HepG2 (cell line): ENCODE results near the gene TBL2. TPM values are rescaled to one million over a fixed set of nuclear protein-coding genes. Genes with fewer than 3 reads are reported as not detected.

Experiments used
- CAMTA2 ChIP-seq: sonication (generic); formaldehyde crosslinking; IDR thresholded peaks from 2 replicates; pipeline ENCODE4 v1.4.0; 2020; ENCODE audit warnings: mild to moderate bottlenecking, missing genetic modification reagents, borderline replicate concordance
- DMAP1 ChIP-seq: IDR thresholded peaks from 2 replicates; pipeline ENCODE4 v1.6.1; 2016
- MED1 ChIP-seq: sonication (generic); formaldehyde crosslinking; IDR thresholded peaks from 2 replicates; pipeline ENCODE4 v1.4.0; 2020; ENCODE audit warnings: missing genetic modification reagents
- PHB2 ChIP-seq: fragments of 450-650 bp; IDR thresholded peaks from 2 replicates; pipeline ENCODE4 v1.6.1; 2018; ENCODE audit not compliant: partially characterized antibody
- PITX1 ChIP-seq: sonication (generic); formaldehyde crosslinking; IDR thresholded peaks from 2 replicates; pipeline ENCODE4 v1.5.1; 2020; ENCODE audit warnings: mild to moderate bottlenecking, missing genetic modification reagents
- POLR2AphosphoS2 ChIP-seq: IDR thresholded peaks from 2 replicates; pipeline ENCODE4 v1.6.1; 2011; ENCODE audit warnings: low read depth, low read length, improper control_type of control experiment
- SP4 ChIP-seq: sonication (generic); formaldehyde crosslinking; IDR thresholded peaks from 2 replicates; pipeline ENCODE4 v1.8.1; 2023; ENCODE audit warnings: mild to moderate bottlenecking, missing genetic modification reagents
- SRF ChIP-seq: IDR thresholded peaks from 2 replicates; pipeline ENCODE4 v1.6.1; 2011; ENCODE audit warnings: mild to moderate bottlenecking, low read depth, low read length, moderate library complexity
- THAP8 ChIP-seq: sonication (generic); formaldehyde crosslinking; IDR thresholded peaks from 2 replicates; pipeline ENCODE4 v1.5.1; 2020; ENCODE audit warnings: missing genetic modification reagents, mild to moderate bottlenecking, borderline replicate concordance
- TRAFD1 ChIP-seq: sonication (generic); formaldehyde crosslinking; IDR thresholded peaks from 2 replicates; pipeline ENCODE4 v1.5.1; 2020; ENCODE audit warnings: missing genetic modification reagents, mild to moderate bottlenecking, borderline replicate concordance
- WIZ ChIP-seq: sonication (generic); formaldehyde crosslinking; IDR thresholded peaks from 2 replicates; pipeline ENCODE4 v1.5.1; 2020; ENCODE audit warnings: mild to moderate bottlenecking, missing genetic modification reagents
- ZNF235 ChIP-seq: sonication (generic); formaldehyde crosslinking; IDR thresholded peaks from 2 replicates; pipeline ENCODE4 v1.8.1; 2023; ENCODE audit warnings: mild to moderate bottlenecking, missing genetic modification reagents, borderline replicate concordance
- ZNF326 ChIP-seq: sonication (generic); formaldehyde crosslinking; IDR thresholded peaks from 2 replicates; pipeline ENCODE4 v1.4.0; 2020; ENCODE audit warnings: missing genetic modification reagents, borderline replicate concordance
- ZNF367 ChIP-seq: sonication (generic); formaldehyde crosslinking; IDR thresholded peaks from 2 replicates; pipeline ENCODE4 v1.4.0; 2020; ENCODE audit warnings: missing genetic modification reagents, borderline replicate concordance
- ZNF841 ChIP-seq: sonication (generic); formaldehyde crosslinking; IDR thresholded peaks from 2 replicates; pipeline ENCODE4 v1.8.1; 2023; ENCODE audit warnings: missing genetic modification reagents, borderline replicate concordance
- ZNF883 ChIP-seq: sonication (generic); formaldehyde crosslinking; IDR thresholded peaks from 2 replicates; pipeline ENCODE4 v1.5.1; 2020; ENCODE audit warnings: mild to moderate bottlenecking, missing genetic modification reagents; ENCODE audit errors: not compliant biosample characterization
- polyA plus RNA-seq, 8 experiments: library from polyadenylated mRNA; depleted of rRNA in 3 of 8; stranded (reverse) in 7 of 8; unstranded in 1 of 8; fragments of >200 nt; fragmentation: Illumina TruSeq in 4 of 8; extraction: Trizol in 4 of 8; gene quantifications; 2 replicates each; pipeline versions ENCODE4 v1.2.1 to v1.2.3, GENCODE V29; 2011 to 2016; ENCODE audit warnings: low read depth in 4 of 8, missing spikeins in 1 of 8, mixed read lengths in 1 of 8; ENCODE audit not compliant: insufficient read depth in 1 of 8
- total RNA-seq, 5 experiments: library from RNA; depleted of rRNA; stranded (reverse); fragments of >200 nt; fragmentation: Illumina TruSeq; extraction: Trizol; gene quantifications; 2 replicates each; pipeline ENCODE4 v1.2.3, GENCODE V29; 2016; ENCODE audit warnings: low read depth in 1 of 5
- TF ChIP-seq, protein P1 (sequence below): sonication (generic); formaldehyde crosslinking; IDR thresholded peaks from 2 replicates; pipeline ENCODE4 v1.4.0; 2020; ENCODE audit warnings: mild to moderate bottlenecking, missing genetic modification reagents
- TF ChIP-seq, protein P2 (sequence below): sonication (generic); formaldehyde crosslinking; IDR thresholded peaks from 2 replicates; pipeline ENCODE4 v1.4.0; 2020; ENCODE audit warnings: mild to moderate bottlenecking, missing genetic modification reagents

The TBL2 gene
- total and polyA plus RNA-seq, 2 of the 13 experiments (the other 11 are each of a cell fraction or from before 2014, with no cell fraction given), result 43.4 to 47.2 TPM

DNA sequence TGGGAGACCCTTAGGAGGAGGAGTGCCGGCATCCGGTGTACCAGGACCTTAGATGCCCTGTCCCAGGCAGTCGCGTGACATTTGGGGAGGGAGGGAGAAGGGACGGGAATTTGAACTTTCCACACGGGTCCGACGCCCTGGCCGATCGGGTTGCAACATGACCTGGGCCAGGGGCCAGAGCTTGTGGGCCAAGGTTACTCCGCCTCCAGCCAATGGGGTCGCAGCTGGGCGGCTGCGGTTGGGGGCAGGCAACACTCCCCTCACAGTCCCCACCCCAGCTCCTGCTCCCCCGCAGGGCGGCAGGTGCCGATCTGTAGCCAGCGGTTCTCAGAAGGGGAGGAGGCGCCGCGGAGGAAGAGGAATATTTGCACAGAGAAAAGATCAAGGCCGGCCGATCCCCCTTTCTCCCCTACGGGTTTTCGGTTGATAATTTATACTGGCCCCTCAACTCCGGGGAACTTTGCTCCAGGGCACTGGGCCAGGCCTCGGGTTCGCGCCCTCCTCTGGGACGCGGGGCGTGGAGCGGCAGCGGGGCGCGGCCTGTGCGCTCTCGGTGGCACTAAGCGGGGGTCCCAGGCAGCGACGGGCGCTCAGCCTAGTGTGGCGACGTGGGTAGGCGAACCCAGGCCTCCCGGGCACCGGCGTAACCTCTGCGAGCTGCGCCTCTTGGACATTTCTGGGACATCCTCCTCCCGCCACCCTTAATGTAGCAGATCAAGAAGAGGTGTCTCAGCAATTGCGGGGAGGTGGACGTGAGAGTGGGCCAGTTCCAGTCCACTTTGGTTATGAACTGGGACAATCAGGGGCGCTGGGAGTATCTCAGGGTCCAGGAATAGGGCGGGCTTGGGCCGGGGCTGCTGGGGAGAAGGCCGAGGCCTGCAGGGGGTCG is 44.8 kb upstream of the TBL2 start (continued):
- TF ChIP-seq, protein P1, sequence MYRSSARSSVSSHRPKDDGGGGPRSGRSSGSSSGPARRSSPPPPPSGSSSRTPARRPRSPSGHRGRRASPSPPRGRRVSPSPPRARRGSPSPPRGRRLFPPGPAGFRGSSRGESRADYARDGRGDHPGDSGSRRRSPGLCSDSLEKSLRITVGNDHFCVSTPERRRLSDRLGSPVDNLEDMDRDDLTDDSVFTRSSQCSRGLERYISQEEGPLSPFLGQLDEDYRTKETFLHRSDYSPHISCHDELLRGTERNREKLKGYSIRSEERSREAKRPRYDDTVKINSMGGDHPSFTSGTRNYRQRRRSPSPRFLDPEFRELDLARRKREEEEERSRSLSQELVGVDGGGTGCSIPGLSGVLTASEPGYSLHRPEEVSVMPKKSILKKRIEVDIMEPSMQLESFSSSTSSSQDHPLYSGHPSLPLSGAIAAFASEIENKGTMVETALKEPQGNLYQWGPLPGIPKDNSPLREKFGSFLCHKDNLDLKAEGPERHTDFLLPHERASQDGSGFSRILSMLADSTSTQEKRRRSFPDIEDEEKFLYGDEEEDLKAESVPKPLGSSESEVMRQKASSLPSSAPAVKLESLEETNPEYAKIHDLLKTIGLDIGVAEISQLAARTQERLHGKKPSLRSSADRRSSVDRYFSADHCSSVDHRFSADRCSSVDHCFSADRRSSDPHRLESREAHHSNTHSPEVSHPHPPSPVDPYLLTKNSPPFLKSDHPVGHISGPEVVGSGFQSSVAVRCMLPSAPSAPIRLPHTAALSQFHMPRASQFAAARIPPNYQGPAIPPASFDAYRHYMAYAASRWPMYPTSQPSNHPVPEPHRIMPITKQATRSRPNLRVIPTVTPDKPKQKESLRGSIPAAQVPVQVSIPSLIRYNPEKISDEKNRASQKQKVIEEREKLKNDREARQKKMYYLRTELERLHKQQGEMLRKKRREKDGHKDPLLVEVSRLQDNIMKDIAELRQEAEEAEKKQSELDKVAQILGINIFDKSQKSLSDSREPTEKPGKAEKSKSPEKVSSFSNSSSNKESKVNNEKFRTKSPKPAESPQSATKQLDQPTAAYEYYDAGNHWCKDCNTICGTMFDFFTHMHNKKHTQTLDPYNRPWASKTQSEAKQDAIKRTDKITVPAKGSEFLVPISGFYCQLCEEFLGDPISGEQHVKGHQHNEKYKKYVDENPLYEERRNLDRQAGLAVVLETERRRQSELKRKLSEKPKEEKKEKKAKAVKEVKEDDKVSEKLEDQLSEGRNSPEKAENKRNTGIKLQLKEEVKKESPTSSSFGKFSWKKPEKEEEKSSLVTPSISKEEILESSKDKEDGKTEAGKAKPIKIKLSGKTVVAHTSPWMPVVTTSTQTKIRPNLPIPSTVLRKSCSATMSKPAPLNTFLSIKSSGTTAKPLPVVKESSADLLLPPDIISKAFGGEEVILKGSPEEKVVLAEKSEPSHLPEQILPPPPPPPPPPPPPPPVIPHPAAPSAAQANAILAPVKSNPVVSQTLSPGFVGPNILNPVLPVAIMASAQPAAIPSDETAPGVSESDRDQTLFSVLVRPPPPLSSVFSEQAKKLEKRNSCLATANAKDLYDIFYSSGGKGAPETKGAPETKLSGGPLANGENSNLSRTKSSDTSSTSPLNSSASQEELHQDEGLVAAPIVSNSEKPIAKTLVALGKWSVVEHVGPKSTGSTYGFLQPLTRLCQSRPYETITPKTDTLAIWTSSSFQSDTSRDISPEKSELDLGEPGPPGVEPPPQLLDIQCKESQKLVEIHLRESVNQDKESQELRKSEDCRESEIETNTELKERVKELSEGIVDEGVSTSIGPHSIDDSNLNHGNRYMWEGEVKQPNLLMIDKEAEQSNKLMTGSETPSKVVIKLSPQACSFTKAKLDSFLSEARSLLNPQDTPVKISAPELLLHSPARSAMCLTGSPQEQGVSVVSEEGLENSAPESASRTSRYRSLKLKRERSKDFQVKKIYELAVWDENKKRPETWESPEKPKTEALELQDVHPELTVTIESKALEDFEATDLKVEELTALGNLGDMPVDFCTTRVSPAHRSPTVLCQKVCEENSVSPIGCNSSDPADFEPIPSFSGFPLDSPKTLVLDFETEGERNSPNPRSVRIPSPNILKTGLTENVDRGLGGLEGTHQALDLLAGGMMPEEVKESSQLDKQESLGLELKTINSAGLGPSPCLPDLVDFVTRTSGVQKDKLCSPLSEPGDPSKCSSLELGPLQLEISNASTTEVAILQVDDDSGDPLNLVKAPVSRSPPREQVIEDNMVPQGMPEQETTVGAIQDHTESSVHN (CRISPR knock-in tag), result no peak
- TF ChIP-seq PHB2 (no peak), THAP8 (no peak), DMAP1 (CRISPR knock-in tag) (peak; percentile 65; the same call in 1 of the 2 replicates), ZNF841 (CRISPR knock-in tag) (no peak), TRAFD1 (no peak), PITX1 (CRISPR knock-in tag) (peak; percentile 91), WIZ (CRISPR knock-in tag) (0 out of 2 replicates have a peak, but pooled peaks have one; percentile 14), ZNF367 (CRISPR knock-in tag) (no peak; the same call in 1 of the 2 replicates), MED1 (CRISPR knock-in tag) (peak; percentile 94), SP4 (CRISPR knock-in tag) (peak; percentile 74), POLR2AphosphoS2 (no peak), ZNF235 (no peak), ZNF326 (CRISPR knock-in tag) (no peak), CAMTA2 (no peak), SRF (0 out of 2 replicates have a peak, but pooled peaks have one; percentile 12), ZNF883 (peak; percentile 45)
- TF ChIP-seq, protein P2, sequence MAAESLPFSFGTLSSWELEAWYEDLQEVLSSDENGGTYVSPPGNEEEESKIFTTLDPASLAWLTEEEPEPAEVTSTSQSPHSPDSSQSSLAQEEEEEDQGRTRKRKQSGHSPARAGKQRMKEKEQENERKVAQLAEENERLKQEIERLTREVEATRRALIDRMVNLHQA (CRISPR knock-in tag), result no peak
